ENCODE results near the gene SPEF1. TPM values are rescaled to one million over a fixed set of nuclear protein-coding genes. Genes with fewer than 3 reads are reported as not detected.

SPEF1 gene
- total RNA-seq, 1 experiment from 2014 or later: 0.24 TPM

DNA sequence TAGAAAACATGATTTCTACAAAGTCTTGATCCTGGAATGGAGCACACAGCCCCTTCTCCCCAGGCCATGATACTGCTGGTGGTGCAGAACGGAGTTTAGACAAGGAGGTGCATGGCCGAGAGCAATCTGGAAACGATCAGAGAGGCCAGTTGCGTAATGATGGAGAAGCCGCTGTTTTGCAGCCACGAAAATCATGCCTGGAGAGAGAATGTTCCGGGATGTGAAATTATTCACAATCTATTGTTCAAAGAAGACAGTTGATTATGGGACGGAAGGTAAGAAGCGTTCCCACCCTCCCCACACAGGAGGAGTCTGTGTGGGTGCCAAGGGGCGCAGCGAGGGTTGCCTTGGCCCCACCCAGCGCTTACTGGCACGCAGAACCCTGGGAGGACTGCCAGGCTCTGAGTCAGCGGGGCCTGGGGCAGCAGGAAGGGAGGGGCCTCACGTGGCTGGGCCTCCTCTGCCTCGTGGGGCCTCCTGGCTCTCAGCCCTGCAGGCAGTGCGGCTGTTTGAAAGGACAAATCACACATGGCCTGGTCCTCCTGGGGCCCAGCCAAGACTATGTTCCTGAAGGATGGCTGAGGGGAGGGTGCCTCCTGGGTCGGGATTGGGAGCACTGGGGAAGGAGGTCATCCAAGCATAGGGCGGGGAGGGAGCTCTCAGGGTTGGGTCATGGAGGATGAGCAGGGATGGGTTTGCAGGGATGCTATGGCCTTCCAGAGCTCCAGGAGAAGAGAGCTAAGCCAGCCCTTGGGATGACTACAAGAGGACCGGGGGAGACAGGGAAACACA lies 30.4 kb upstream of the SPEF1 start:
- Mint-ChIP-seq H3K4me1 (peaks cover 23 to 33% of the 10 kb centered on the region in 2 experiments), H3K36me3 (ENCODE audit: insufficient read depth in 1 of 3, low read depth in 3 of 3) (peaks cover 0 to under 1% (median 0%) of the 10 kb centered on the region in 3 experiments; a peak in 1 of 7 replicates), H3K9me3 (no peaks in the 10 kb centered on the region), H3K4me3 (no peak overlapping the region), H3K27me3 (ENCODE audit: low read depth) (peaks cover 9% of the 10 kb centered on the region), H3K27ac (no peak overlapping the region)
- TF ChIP-seq, protein P1, sequence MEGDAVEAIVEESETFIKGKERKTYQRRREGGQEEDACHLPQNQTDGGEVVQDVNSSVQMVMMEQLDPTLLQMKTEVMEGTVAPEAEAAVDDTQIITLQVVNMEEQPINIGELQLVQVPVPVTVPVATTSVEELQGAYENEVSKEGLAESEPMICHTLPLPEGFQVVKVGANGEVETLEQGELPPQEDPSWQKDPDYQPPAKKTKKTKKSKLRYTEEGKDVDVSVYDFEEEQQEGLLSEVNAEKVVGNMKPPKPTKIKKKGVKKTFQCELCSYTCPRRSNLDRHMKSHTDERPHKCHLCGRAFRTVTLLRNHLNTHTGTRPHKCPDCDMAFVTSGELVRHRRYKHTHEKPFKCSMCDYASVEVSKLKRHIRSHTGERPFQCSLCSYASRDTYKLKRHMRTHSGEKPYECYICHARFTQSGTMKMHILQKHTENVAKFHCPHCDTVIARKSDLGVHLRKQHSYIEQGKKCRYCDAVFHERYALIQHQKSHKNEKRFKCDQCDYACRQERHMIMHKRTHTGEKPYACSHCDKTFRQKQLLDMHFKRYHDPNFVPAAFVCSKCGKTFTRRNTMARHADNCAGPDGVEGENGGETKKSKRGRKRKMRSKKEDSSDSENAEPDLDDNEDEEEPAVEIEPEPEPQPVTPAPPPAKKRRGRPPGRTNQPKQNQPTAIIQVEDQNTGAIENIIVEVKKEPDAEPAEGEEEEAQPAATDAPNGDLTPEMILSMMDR (conservative IDR thresholded peaks at IDR 0.05): no peak
- Histone ChIP-seq H2BK120ac (ENCODE audit: low read depth, low read length, poor library complexity, severe bottlenecking) (no peak overlapping the region), H3K9me3 (ENCODE audit: control insufficient read depth, low read depth, low read length) (no peaks in the 10 kb centered on the region), H3K14ac (ENCODE audit: insufficient read depth, low read length) (no peak overlapping the region), H4K8ac (replicated peaks; ENCODE audit: insufficient read length, low read depth, low read length) (no peak overlapping the region), H3K23ac (ENCODE audit: insufficient read length, low read depth, low read length) (no peak overlapping the region), H3K9ac (ENCODE audit: extremely low read depth, insufficient read length, low read length) (no peak overlapping the region), H3K4ac (ENCODE audit: low read depth, low read length) (no peak overlapping the region), H2BK12ac (ENCODE audit: insufficient read length, low read depth, low read length) (no peak overlapping the region), H4K5ac (ENCODE audit: insufficient read length, low read depth, low read length) (no peak overlapping the region), H3K56ac (ENCODE audit: insufficient read length, low read depth, low read length) (no peak overlapping the region), H4K91ac (ENCODE audit: insufficient read length, low read depth, low read length) (no peak overlapping the region), H4K20me1 (ENCODE audit: control insufficient read depth, insufficient read depth, insufficient read length) (no peaks in the 10 kb centered on the region), H3K23me2 (ENCODE audit: insufficient read length, low read depth, low read length, poor library complexity, severe bottlenecking) (no peaks in the 10 kb centered on the region), H2BK5ac (ENCODE audit: insufficient read length, low read length) (no peak overlapping the region), H3K79me1 (ENCODE audit: insufficient read depth, low read depth, low read length, poor library complexity, severe bottlenecking) (no peaks in the 10 kb centered on the region), H3K18ac (ENCODE audit: insufficient read length, low read depth, low read length) (no peak overlapping the region), H2BK20ac (ENCODE audit: low read depth, low read length, poor library complexity, severe bottlenecking) (no peak overlapping the region), H2AK5ac (ENCODE audit: insufficient read length, low read length) (no peak overlapping the region), H2BK15ac (ENCODE audit: low read depth, low read length) (no peak overlapping the region), H3T11ph (ENCODE audit: low read length) (no peak overlapping the region), H3K4me1 (ENCODE audit: insufficient read depth, low read length) (peaks cover 3% of the 10 kb centered on the region), H3K27me3 (ENCODE audit: insufficient read depth, low read length) (no peaks in the 10 kb centered on the region), H3K79me2 (ENCODE audit: insufficient read depth, low read length) (no peaks in the 10 kb centered on the region), H2AFZ (ENCODE audit: low read length) (no peak overlapping the region), H3K27ac (ENCODE audit: insufficient read length, low read depth, low read length) (no peak overlapping the region), H3K4me2 (ENCODE audit: insufficient read depth, insufficient read length, low read length) (no peak overlapping the region)
- no CpG with 5 or more reads among the region's 20 CpGs for WGBS (ENCODE audit: extremely low coverage, insufficient read length, low lambda C conversion rate)
- DNase-seq: no peak

All from H9 (cell line).